HEK293 (cell line): ENCODE data around the gene RALA.

ENCODE experiments used
- AEBP2 ChIP-seq: fragments of 450-650 bp; formaldehyde crosslinking; IDR thresholded peaks from 2 replicates; pipeline ENCODE4 v1.5.1; 2016; ENCODE audit warnings: missing biosample characterization, missing genetic modification characterization, borderline replicate concordance
- BCL11A ChIP-seq: fragments of 450-650 bp; formaldehyde crosslinking; IDR thresholded peaks from 2 replicates; pipeline ENCODE4 v1.5.1; 2016; ENCODE audit warnings: low read depth, missing biosample characterization, missing genetic modification characterization
- EGR2 ChIP-seq: fragments of 450-650 bp; formaldehyde crosslinking; IDR thresholded peaks from 2 replicates; pipeline ENCODE4 v1.5.1; 2016; ENCODE audit warnings: low read depth, missing biosample characterization, missing genetic modification characterization
- GLIS2 ChIP-seq: fragments of 450-650 bp; formaldehyde crosslinking; IDR thresholded peaks from 2 replicates; pipeline ENCODE4 v1.5.1; 2016; ENCODE audit warnings: missing biosample characterization, missing genetic modification characterization
- KLF1 ChIP-seq: fragments of 450-650 bp; formaldehyde crosslinking; IDR thresholded peaks from 2 replicates; pipeline ENCODE4 v1.5.1; 2016; ENCODE audit warnings: missing biosample characterization, missing genetic modification characterization
- ZBTB11 ChIP-seq: fragments of 450-650 bp; formaldehyde crosslinking; conservative IDR thresholded peaks from 2 replicates; pipeline ENCODE4 v1.5.1; 2016; ENCODE audit warnings: low read depth, missing biosample characterization, missing genetic modification characterization
- ZBTB8A ChIP-seq: fragments of 450-650 bp; formaldehyde crosslinking; IDR thresholded peaks from 2 replicates; pipeline ENCODE4 v1.5.1; 2016; ENCODE audit warnings: missing biosample characterization, missing genetic modification characterization
- ZFP41 ChIP-seq: fragments of 450-650 bp; formaldehyde crosslinking; IDR thresholded peaks from 2 replicates; pipeline ENCODE4 v1.5.1; 2016; ENCODE audit warnings: missing biosample characterization, missing genetic modification characterization, borderline replicate concordance
- ZNF148 ChIP-seq: fragments of 450-650 bp; formaldehyde crosslinking; IDR thresholded peaks from 2 replicates; pipeline ENCODE4 v1.5.0; 2017; ENCODE audit warnings: missing biosample characterization, missing genetic modification characterization, borderline replicate concordance
- ZNF174 ChIP-seq: fragments of 450-650 bp; formaldehyde crosslinking; IDR thresholded peaks from 2 replicates; pipeline ENCODE4 v1.5.0; 2017; ENCODE audit warnings: missing biosample characterization, mild to moderate bottlenecking, missing genetic modification characterization
- ZNF221 ChIP-seq: fragments of 450-650 bp; formaldehyde crosslinking; IDR thresholded peaks from 2 replicates; pipeline ENCODE4 v1.5.1; 2017; ENCODE audit warnings: missing biosample characterization, missing genetic modification characterization, borderline replicate concordance
- ZNF324 ChIP-seq: fragments of 450-650 bp; formaldehyde crosslinking; IDR thresholded peaks from 2 replicates; pipeline ENCODE4 v1.5.1; 2016; ENCODE audit warnings: missing biosample characterization, missing genetic modification characterization
- ZNF335 ChIP-seq: fragments of 450-650 bp; formaldehyde crosslinking; conservative IDR thresholded peaks from 2 replicates; pipeline ENCODE4 v1.5.1; 2016; ENCODE audit warnings: missing biosample characterization, missing genetic modification characterization
- ZNF394 ChIP-seq: fragments of 450-650 bp; formaldehyde crosslinking; IDR thresholded peaks from 2 replicates; pipeline ENCODE4 v1.5.1; 2016; ENCODE audit warnings: missing biosample characterization, missing genetic modification characterization, mild to moderate bottlenecking, moderate library complexity, borderline replicate concordance
- ZNF426 ChIP-seq: fragments of 450-650 bp; formaldehyde crosslinking; IDR thresholded peaks from 2 replicates; pipeline ENCODE4 v1.5.1; 2017; ENCODE audit warnings: missing biosample characterization, missing genetic modification characterization, mild to moderate bottlenecking, inconsistent platforms, moderate library complexity
- ZNF610 ChIP-seq: fragments of 450-650 bp; formaldehyde crosslinking; IDR thresholded peaks from 2 replicates; pipeline ENCODE4 v1.5.1; 2016; ENCODE audit warnings: missing biosample characterization, missing genetic modification characterization, borderline replicate concordance
- ZNF664 ChIP-seq: fragments of 450-650 bp; formaldehyde crosslinking; IDR thresholded peaks from 2 replicates; pipeline ENCODE4 v1.5.1; 2016; ENCODE audit warnings: missing biosample characterization, missing genetic modification characterization
- ZXDB ChIP-seq: fragments of 450-650 bp; formaldehyde crosslinking; IDR thresholded peaks from 2 replicates; pipeline ENCODE4 v1.5.1; 2016; ENCODE audit warnings: missing biosample characterization, missing genetic modification characterization
- TF ChIP-seq, protein P1 (sequence below): fragments of 450-650 bp; formaldehyde crosslinking; IDR thresholded peaks from 2 replicates; pipeline ENCODE4 v1.5.1; 2016; ENCODE audit warnings: missing biosample characterization, missing genetic modification characterization
- TF ChIP-seq, protein P2 (sequence below): fragments of 450-650 bp; formaldehyde crosslinking; IDR thresholded peaks from 2 replicates; pipeline ENCODE4 v1.5.1; 2016; ENCODE audit warnings: missing biosample characterization, missing genetic modification characterization
- TF ChIP-seq, protein P3 (sequence below): fragments of 450-650 bp; formaldehyde crosslinking; conservative IDR thresholded peaks from 2 replicates; pipeline ENCODE4 v1.5.1; 2016; ENCODE audit warnings: low read depth, missing biosample characterization, missing genetic modification characterization

RALA gene

GRCh38 chr7:39623732-39624441, 515 bp downstream of the RALA start (continued):
- TF ChIP-seq, protein P1, sequence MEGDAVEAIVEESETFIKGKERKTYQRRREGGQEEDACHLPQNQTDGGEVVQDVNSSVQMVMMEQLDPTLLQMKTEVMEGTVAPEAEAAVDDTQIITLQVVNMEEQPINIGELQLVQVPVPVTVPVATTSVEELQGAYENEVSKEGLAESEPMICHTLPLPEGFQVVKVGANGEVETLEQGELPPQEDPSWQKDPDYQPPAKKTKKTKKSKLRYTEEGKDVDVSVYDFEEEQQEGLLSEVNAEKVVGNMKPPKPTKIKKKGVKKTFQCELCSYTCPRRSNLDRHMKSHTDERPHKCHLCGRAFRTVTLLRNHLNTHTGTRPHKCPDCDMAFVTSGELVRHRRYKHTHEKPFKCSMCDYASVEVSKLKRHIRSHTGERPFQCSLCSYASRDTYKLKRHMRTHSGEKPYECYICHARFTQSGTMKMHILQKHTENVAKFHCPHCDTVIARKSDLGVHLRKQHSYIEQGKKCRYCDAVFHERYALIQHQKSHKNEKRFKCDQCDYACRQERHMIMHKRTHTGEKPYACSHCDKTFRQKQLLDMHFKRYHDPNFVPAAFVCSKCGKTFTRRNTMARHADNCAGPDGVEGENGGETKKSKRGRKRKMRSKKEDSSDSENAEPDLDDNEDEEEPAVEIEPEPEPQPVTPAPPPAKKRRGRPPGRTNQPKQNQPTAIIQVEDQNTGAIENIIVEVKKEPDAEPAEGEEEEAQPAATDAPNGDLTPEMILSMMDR, result no peak
- no peak for TF ChIP-seq ZBTB11 (tag by site-specific recombination)
- no peak for TF ChIP-seq ZFP41
- peak; percentile 83 for TF ChIP-seq KLF1 (tag by site-specific recombination)
- TF ChIP-seq, protein P2, sequence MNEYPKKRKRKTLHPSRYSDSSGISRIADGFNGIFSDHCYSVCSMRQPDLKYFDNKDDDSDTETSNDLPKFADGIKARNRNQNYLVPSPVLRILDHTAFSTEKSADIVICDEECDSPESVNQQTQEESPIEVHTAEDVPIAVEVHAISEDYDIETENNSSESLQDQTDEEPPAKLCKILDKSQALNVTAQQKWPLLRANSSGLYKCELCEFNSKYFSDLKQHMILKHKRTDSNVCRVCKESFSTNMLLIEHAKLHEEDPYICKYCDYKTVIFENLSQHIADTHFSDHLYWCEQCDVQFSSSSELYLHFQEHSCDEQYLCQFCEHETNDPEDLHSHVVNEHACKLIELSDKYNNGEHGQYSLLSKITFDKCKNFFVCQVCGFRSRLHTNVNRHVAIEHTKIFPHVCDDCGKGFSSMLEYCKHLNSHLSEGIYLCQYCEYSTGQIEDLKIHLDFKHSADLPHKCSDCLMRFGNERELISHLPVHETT (tag by site-specific recombination), result no peak
- TF ChIP-seq EGR2, result no peak
- no peak for TF ChIP-seq ZNF148 (tag by site-specific recombination)
- TF ChIP-seq ZNF664, result no peak
- TF ChIP-seq ZNF394, result no peak
- no peak for TF ChIP-seq GLIS2 (tag by site-specific recombination)
- no peak for TF ChIP-seq ZXDB
- TF ChIP-seq, protein P3, sequence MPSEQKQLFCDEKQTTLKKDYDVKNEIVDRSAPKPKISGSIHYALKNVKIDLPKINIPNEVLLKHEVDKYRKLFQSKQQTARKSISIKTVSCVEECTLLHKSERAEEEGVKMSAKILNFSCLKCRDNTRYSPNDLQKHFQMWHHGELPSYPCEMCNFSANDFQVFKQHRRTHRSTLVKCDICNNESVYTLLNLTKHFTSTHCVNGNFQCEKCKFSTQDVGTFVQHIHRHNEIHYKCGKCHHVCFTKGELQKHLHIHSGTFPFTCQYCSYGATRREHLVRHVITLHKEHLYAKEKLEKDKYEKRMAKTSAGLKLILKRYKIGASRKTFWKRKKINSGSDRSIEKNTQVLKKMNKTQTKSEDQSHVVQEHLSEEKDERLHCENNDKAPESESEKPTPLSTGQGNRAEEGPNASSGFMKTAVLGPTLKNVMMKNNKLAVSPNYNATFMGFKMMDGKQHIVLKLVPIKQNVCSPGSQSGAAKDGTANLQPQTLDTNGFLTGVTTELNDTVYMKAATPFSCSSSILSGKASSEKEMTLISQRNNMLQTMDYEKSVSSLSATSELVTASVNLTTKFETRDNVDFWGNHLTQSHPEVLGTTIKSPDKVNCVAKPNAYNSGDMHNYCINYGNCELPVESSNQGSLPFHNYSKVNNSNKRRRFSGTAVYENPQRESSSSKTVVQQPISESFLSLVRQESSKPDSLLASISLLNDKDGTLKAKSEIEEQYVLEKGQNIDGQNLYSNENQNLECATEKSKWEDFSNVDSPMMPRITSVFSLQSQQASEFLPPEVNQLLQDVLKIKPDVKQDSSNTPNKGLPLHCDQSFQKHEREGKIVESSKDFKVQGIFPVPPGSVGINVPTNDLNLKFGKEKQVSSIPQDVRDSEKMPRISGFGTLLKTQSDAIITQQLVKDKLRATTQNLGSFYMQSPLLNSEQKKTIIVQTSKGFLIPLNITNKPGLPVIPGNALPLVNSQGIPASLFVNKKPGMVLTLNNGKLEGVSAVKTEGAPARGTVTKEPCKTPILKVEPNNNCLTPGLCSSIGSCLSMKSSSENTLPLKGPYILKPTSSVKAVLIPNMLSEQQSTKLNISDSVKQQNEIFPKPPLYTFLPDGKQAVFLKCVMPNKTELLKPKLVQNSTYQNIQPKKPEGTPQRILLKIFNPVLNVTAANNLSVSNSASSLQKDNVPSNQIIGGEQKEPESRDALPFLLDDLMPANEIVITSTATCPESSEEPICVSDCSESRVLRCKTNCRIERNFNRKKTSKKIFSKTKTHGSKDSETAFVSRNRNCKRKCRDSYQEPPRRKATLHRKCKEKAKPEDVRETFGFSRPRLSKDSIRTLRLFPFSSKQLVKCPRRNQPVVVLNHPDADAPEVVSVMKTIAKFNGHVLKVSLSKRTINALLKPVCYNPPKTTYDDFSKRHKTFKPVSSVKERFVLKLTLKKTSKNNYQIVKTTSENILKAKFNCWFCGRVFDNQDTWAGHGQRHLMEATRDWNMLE (tag by site-specific recombination), result no peak
- no peak for TF ChIP-seq ZNF221 (tag by site-specific recombination)
- no peak for TF ChIP-seq BCL11A
- no peak for TF ChIP-seq ZNF610 (tag by site-specific recombination)
- no peak for TF ChIP-seq ZNF324 (tag by site-specific recombination)
- TF ChIP-seq ZNF174 (tag by site-specific recombination), result no peak
- TF ChIP-seq ZBTB8A, result peak; percentile 71
- TF ChIP-seq ZNF426, result no peak
- peak; percentile 26 for TF ChIP-seq ZNF335 (tag by site-specific recombination)
- TF ChIP-seq AEBP2 (tag by site-specific recombination), result no peak
